Esophagus squamous epithelium (tissue), 4 donors: Measurements from ENCODE around the gene GPX3.

Experiments used
- CTCF ChIP-seq, 6 experiments: fragments of 450-650 bp in 4 of 6; fragments of 200-600 bp in 2 of 6; sonication (generic) in 2 of 6; IDR thresholded peaks; one replicate each; pipeline ENCODE4 v1.5.1; 2016 to 2019; ENCODE audit warnings: antibody characterized with exemption in 6 of 6, mild to moderate bottlenecking in 4 of 6, moderate library complexity in 4 of 6
- POLR2A ChIP-seq, 4 donors: fragments of 450-650 bp; IDR thresholded peaks; one replicate each; pipeline ENCODE4 v1.6.1; 2017; ENCODE audit warnings: antibody characterized with exemption in 4 of 4, mild to moderate bottlenecking in 4 of 4, moderate library complexity in 3 of 4

GRCh38 chr5:151041577-151042268 is 21.3 kb downstream of the GPX3 start:
- TF ChIP-seq CTCF (IDR thresholded peaks at IDR 0.05), result no peak
- no peak for TF ChIP-seq POLR2A (IDR thresholded peaks at IDR 0.05)
